Retina (tissue), 1 donor: ENCODE measurements around the gene MED14.

Experiments
- DNase-seq: peaks from one replicate; pipeline ENCODE4 v3.0.0-alpha.2; 2016

Gene MED14

DNA sequence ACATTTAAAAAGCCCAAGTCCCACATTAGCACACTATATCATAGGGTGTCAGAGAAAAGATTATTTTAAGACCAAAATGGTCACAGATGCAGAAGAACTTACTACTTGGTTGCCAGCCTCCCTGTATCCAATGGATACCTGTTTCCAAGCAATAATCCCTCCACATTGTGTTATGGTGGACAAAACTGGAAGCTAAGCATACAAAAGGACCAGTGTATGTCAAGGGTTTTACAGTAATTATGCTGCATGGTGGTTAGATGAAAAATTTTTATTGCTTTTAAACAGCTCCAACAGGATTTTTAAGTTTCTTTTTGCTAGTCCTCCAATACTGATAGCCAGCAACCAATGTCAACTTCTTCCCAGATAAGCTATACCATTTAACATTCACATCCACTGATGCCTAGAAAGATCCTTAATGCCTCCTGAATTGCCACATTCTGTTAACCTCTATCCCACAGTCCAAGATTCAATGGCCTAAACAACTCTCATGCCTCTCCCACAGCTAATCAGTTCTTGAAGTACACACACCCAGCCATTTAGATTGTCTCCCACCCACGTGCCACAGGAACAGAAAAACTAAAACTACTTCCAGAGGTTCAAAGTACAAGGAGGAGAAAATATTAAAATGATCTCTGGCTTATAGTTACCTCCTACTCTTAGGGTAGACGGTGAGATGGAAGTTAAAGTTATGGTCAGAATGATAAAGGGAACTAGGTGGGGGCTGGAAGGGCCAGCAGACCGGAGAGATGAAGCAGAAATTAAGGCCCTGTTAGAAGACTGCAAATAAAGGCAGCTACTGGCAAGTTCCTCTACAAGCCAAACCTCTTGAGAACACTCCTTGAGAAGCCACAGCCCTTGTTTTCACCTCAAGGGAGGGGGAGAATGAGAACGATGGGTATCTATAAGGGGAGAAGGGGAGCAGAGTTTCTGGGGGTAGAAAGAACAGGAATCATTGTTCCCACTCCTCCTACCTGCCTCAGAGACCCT lies 5.5 kb downstream of the MED14 start:
- DNase-seq: no peak

DNA sequence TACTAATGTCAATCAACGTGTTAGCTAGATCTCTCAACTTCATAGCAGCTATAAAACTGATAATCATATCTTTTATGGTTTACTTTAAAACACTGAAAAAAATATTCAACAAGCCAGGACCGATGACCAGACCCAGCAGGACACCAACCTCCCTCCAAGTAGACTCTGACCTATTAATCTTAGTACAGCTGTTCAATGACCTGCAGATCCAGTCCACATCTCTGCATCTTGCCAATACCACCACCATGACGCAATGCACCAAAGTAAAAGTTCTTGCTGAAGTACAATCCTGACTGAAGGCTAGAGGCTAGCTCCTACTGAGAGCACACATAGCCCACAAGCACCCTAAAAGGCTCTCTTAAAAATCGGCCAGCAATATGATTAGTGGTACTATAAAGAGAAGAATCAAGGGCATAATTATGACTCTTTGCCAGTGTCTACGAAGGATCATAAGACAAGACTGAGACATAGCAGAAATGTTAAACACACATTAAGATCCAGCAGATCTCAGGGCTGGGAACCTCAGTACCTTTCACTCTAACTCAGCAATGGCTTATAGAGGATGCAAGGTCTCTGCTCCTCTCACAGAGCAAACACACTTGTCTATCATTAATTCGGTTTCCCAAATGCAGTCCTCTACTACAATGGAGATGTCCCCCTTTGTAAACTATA lies 7.6 kb downstream of the MED14 start:
- no peak for DNase-seq

DNA sequence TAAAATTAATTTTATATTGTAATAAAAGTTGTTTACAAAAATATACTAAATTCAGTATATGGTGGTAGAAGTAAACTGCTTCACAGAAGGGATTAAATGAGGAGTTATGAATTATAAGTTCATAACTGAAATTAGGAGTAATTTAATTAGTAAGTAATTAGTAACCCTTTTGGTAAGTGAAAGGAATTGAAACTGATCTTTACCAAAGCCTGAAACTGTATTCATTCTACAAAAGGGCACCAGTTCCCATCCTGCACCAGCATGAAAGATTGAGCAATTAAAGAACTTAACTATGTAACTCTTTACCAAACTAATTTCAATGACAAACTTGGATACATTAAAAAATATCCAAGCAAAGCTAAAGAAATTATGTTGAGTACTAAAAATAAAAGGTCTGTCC lies 8.2 kb downstream of the MED14 start:
- DNase-seq: no peak

DNA sequence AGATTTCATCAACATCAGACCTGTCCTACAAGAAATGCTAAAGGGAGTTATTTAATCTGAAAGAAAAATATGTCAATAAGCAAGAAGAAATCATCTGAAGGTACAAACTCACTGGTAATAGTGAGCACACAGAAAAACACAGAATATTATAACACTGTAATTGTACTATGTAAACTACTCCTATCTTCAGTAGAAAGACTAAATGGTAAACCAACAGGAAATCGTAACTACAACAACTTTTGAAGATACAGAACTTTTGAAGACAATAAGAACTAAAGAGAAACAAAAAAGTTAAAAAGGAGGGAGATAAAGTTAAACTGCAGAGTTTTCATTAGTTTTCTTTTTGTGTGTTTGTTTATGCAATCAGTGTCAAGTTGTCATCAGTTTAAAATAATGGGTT lies 12.4 kb downstream of the MED14 start:
- DNase-seq: no peak

DNA sequence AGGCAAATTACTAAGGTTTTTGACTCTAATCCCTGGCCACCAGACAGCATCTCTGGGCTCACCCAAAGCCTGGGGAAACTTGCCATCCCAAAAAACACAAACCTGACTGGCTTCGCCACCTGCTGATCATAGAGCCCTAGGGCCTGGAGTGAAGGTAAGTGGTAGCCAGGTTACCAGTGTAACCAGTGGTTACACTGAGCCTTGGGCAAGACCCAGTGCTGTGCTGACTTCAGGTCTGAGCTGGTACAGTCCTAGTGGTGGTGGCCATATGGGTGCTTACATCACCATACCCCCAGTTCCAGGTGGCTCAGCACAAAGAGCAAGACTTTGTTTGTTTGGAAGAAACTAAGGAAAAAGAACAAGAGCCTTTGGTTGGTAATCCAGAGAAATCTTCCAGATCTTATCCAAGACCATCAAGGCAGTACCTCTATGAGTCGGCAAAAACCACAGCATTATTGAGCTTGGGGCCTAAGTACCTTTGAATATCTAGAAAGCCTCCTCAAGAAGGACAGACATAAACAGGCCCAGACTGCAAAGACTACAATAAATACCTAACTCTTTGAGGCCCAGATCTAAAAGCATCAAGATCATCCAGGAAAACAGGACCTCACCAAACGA lies 13.7 kb downstream of the MED14 start:
- no peak for DNase-seq

DNA sequence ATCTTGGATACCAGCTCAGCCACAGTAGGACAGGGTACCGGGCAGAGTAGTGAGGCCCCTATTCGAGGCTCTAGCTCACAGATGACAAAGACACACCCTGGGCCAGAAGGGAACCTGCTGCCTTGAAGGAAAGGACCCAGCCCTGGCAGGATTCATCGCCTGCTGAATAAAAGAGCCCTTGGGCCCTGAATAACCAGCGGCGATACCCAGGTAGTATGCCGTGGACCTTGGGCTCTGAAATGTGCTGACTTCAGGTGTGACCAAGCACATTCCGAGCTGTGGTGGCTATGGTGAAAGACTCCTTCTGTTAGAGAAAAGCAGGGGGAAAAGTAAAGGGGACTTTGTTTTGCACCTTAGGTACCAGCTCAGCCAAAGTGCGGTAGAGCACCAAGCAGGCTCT lies 14.6 kb downstream of the MED14 start:
- no peak for DNase-seq

DNA sequence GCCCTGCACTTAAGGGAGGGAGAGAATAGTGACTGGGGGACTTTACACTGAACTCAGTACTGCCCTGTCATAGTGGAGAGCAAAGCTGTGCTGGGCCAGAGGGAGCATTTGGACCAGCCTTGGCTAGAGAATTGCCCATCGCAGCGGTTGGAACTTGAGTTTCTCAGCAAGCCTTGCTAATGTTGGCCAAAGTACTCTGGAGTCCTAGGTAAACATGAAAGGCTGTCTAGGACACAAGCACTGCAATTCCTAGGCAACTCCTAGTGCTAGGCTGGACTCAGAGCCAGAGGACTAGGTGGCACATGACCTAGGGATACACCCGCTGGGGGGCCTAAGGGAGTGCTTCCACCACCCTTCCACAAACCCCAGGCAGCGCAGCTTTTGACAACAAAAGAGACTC lies 15.0 kb downstream of the MED14 start:
- DNase-seq: no peak

DNA sequence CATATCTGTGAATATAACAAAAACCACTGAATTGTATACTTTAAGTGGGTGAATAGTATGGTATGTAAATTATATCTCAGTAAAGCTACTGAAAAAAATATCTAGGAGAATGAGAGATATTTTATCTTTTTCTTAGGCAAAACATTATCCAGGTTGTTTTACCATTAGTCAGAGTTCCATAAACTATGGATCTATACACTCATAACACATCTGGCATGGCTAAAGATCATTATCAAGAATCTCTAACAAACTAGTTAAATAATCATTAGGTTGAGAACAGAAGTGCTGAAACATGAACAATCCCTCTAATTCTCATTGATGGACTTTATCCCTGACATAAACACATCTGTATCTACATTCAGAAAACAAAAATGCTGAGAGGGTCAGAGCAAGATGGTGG lies 15.6 kb downstream of the MED14 start:
- no peak for DNase-seq

DNA sequence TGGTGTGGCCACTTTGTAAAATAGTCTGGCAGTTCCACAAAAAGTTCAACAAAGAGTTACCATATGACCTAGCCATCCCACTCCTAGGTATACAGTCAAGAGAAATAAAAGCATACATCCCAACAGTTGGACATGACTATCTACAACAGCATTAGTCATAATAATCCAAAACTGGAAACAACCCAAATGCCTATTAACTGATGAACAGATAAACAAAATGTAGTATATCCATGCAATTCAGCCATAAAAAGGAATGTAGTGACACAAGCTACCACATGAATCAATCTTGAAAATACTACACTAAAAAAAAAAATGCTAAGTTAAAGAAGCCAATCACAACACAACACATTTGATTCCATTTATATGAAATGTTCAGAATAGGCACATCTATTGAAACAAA lies 16.1 kb downstream of the MED14 start:
- DNase-seq: no peak

DNA sequence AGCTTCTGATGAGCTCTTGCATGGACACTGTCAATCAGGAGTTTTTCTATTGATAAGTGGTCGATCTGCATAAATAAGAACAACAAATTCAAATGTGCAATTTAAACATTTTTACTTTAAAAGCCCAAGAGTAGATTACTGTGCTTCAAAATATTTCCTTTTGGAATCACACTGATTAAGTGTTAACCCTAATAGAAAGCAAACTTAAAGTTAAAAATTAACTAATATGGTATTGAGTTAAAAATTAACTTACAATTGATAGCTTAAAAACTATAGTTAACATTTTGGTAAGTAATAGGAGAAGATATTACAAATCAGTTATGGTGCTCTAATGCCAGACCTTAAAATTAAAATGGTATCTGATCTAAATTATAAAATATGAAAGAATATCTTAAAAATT lies 25.9 kb downstream of the MED14 start:
- DNase-seq: no peak

DNA sequence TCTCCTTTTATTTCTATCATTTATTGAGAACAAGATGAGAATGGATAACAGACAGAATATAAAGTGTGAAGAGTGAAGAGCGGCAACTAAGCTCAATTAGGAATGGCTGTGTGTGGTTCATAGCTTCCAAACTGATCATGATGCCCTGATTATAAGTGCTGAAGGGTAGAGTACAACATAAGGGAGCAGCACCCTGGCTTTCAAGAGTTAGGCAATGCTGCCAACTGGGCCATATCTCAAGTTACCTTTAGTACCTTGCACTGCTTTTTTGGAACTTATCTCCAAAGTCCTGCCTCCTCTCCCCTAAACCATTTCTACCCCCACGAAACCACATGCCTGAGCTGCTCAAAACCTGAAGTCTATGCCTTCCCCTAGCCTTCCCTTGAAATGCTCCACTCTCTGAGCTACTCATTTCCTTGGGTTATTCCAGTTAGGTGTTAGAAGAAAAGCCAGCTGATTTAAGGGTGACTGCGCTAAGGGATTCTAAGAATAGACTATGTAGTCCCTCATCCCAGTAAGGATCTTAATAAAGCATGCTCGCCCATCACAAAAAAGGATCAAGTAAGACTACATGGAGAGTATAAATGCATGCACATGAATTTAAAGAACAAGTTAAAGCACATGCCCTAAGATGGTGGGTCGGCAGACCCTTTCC lies 29.6 kb downstream of the MED14 start:
- no peak for DNase-seq

DNA sequence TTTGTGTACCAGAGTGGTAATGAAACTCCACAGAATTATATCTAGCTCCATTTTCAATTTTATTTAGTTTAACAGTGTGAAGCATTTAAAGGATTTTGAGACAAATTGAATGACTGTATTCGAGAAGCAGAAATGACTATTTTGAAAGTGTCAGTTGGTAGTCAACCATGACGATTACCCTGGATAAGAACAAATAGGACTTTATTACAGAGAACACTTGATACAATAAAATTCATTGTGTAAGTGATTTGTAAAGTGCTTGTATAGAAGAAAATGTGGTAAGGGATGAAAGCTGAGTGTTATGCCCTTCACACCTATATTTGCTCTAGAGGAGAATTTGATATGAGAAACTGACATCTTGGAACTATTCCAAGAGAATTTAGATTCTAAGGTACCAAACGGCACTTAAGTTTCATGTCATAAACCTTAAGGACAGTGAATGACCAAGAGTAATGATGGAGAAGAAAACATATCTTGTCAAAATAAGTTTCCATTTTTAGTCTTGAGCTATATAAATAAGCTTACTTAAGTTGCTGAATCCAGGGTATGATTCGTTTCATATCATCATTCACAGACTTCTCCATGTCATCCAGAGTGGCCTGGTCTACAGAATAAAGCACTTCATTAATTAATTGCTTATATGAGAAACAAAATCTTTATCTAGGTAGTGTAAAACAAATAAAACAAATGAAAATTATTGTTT lies 34.6 kb downstream of the MED14 start:
- DNase-seq: no peak

DNA sequence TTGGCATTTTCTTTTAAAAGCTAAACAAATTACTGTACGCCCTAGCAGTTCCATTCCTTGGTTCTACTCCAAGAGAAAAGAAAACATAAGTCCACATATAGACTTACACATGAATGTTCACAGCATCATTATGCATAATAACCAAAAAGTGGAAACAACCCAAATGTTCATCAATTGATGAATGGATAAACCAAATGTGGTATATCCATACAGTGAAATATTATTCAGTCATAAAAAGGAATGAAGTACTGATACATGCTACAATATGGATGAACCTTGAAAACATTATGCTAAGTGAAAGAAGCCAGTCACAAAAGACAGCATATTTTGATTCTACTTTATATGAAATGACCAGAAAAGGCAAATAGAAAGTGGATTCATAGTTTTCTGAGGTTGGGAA lies 36.5 kb downstream of the MED14 start:
- DNase-seq: no peak

DNA sequence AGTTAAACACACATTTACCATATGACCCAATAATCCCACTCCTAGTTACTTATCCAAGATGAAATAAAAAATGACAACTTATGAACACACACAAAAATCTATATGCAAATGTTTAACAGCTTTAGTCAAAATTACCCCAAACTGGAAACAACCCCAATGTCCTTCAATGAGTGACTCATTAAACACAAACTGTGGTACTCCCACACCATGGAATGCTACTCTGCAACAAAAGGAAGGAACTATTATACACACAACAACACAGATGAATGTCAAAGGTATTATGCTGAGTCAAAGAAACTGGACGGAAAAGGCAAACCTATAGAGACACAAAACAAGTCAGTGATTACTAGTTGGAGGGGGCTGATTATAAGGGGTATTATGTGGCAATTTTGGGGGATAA lies 40.5 kb downstream of the MED14 start:
- no peak for DNase-seq

DNA sequence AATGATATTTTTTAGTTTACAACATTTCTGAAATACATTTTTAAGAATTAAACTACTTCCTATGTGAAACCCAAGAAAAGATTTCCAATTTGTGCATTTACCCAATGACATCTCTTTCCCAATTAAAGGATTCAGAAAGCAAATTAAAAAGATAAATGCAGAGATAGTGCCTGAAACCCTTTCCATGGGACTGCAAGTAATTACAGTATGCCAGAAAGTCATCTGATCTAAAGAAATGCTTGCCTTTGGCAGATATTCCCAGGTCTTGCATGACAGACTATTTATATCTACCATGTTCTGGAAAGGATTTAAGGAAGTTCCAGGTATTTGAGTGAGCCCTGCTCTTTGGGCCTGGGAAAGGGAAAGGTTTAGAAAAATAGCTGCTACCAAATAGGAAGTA lies 46.4 kb downstream of the MED14 start:
- no peak for DNase-seq

DNA sequence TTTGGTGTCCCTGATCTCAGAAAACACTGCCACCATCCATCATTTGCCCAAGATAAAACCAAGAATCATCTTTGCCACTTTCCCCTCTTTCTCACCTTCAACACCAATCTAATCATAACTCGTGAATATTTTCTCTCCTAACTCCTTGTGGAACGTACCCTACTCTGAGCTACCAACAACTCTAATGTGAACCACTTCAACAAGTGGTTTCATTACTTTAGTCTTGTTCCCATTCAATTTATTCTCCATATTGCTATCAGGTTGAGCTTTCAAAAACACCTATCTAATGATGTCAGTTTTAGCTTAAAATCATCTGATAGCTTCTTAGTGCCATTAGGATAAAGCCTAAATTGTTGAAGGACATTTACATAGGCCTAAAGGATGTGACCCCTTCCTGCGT lies 48.2 kb downstream of the MED14 start:
- no peak for DNase-seq

DNA sequence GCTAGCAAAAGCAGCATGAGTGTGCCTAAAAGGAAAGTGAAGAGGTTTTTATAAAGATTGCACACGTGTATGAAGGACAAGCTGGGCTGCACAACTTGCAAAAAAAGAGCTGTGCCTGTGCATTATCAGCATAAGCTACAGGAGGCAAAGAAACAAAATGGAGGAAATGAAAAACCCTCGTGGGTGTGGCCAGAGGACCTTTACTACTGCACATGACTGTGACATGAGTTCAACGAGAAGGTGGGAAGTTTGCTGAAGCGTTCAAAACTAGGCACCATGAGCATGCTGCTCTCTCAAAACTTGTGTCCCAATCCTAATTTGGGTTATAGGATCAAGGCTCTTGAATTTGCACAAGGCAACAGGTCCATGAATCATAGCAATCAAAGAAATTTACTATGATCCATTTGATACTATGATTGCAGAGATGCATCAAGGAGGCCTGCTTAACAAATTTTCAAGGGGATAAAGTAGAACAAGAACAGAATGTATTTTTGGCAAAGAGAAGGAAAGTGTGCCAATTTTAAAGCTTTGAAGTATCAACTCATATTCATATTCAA lies 49.9 kb downstream of the MED14 start:
- no peak for DNase-seq

DNA sequence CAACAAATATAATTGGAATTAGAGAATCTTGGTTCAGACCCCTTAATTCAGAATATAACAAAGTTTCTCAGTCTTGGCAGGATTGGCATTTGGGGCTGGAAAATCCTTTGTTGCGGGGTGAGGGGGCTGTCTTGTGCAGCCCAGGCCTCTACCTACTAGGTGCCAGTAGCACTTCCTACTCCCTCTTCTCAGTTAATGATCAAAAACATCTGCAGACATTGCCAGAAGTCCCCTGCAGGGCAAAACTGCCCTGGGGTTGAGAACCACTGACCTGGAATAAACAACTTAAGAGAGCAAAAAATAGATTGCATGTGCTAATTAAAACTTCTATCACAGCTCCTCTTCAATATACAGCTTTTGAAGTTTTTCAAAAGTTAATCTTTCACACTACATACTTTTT lies 51.2 kb downstream of the MED14 start:
- DNase-seq: peak; percentile 16

DNA sequence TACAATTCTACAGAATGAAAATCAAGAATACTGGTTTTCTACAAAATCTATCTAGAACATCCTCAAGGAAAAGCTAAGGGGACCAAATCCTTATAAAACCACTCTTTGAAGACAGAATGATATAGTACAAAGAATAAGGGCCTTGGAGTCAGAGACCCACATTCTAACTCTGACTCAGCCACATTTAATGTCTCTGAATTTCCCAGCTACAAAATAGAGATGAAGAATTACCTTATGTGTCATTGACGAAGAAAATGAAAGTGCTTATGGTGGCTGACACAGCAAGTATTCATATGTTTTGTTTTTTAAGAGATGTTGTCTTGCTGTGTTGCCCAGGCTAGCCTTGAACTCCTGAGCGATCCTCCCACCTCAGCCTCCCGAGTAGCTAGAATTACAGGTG lies 52.1 kb downstream of the MED14 start:
- DNase-seq: no peak

DNA sequence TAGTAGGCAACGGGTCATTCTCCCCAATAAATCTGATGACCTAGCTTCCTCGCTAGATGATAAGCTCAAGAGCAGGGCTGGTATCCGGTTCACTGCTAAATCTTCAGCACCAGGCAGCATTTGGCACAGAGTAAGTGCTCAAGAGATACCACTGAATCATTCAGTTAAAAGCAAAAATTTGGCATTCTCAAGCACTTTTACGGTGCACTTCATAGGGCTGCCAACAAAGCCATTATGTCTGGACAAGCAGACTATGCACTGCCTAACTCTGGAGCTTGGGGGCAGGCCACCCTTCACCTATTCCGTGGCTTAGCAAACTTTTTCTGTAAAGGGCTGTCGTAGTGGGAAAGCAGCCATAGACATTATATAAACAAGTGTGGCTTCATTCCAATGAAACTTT lies 64.2 kb downstream of the MED14 start:
- DNase-seq: no peak

DNA sequence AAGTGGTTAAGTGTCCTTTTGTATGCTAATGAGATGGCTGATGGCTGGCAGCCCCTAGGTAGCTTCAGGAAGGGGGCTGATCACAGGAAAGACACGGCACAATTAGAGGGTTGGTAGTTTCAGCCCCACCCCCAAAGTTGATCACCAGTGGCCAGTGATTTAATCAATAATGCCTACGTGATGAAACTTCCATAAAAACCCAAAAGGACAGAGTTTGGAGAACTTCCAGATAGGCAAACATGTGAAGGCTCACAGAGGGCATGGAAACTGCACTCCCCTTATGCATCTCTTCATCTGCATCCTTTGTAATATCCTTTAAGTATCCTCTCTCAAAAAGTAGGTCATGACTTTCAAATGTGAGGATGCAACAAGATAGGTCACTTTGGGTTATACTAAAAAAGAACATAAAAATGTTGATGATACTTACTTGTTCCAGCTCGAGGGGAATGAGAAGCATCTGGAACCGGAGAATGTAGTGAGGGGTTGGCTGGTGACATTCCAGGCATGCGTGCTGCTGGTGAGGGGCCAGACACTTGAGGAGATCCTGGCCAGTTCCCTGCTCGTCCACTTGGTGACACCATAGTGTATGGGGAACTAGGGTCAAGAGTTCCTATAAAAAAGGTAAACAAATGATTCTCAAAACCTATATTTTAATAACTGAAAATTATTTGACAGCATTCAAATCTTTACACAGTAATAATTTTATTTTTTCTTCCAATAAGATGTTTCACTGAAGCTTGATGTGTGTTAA lies 71.3 kb downstream of the MED14 start:
- no peak for DNase-seq
